RCC 7860 (cell line): ENCODE results near the gene ACAN.

Source experiments
- DNase-seq: peaks from one replicate; pipeline ENCODE4 v3.0.0-alpha.2; 2015; ENCODE audit warnings: low spot score
- FAIRE-seq: peaks from 2 replicates; lab custom pipeline; 2012; peaks lifted over from hg19 to GRCh38; lab: Jason Lieb, UNC

The ACAN gene

DNA sequence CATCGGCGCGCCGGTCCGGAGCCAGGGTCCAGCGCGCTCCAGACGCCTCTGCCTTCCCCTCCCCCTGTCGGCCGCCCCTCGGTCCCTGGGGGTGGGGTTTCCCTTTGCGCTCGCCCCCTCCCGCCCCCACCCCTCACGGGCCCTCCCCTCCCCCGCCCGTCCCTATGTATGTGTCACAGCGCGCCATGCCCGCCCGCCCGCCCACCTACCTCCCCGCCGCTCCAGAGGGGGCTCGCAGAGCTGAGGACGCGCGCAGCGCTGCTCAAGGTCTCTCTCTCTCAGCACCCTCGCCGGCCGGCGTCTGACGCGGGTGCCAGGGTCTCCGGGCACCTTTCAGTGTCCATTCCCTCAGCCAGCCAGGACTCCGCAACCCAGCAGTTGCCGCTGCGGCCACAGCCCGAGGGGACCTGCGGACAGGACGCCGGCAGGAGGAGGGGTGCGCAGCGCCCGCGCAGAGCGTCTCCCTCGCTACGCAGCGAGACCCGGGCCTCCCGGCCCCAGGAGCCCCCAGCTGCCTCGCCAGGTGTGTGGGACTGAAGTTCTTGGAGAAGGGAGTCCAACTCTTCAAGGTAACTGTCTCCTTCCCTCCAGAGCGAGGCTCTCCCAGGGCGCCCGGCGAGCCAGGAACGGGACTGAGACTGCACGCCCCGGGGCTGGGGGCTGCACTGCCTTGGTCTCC is at the start of gene ACAN:
ACAN (plus strand) TSS at position 196 of the 679 bp plus-strand sequence. CDS start 32,771 bp downstream, outside the sequence.
- DNase-seq (no peak), FAIRE-seq (no peak)

DNA sequence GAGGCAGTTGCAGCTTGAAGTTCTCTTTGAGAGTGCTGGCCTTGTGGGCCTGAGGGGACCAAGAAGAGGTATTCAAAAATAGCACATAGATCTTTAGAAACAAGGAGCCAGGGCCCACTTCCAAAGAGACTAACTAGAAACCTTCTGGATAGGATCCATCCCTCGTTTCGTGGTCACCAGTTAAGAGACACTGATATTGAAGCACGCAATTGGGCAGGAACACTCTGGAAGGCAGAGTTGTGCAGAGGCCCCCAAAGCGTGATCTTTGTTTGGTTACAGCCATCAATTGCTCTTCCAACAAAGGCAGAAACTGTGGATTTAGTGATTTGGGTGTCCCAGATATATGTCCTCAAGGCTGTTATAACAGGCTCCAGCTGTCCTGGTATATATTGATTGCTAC is 46.7 kb upstream of the ACAN start:
- FAIRE-seq = no peak
- DNase-seq = no peak

DNA sequence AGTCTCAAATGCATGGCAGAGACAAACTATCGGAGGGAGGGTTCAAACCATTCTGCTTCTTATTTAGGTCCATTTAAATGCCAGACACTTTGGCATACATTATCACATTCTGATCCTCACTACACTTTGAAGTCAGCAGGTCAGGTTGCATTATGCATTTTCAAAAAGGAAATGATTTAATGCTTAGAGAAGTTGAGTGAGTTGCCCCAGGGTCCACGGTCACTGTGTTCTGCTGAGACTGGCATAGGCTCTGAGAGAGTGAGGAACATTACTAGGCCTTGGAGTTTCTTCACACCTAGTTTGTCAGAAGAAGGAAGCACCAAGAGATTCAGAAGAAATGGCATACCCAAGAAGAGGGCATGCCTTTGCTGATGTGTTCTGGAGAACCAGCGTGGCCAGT is 46.3 kb upstream of the ACAN start:
- FAIRE-seq (no peak), DNase-seq (no peak)

DNA sequence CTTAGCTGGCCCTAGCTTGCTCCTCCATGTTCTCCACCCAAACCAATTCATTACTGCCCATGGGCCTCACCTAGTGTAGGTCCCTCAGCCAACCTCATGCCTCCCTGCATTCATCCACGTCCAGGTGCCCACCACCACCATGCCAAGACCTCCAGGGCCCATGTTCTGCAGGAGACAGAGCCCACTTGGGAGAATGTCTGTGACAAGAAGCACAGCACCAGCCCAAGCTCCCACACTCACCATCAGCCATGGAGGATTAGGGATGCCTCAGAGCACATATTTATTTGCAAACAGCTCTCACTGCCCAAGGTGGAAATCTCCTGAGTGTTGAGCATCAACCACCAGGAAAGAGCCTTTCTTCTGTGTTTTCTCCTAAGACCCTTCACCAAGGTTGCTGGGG is 43.4 kb upstream of the ACAN start:
- no peak for FAIRE-seq
- no peak for DNase-seq

DNA sequence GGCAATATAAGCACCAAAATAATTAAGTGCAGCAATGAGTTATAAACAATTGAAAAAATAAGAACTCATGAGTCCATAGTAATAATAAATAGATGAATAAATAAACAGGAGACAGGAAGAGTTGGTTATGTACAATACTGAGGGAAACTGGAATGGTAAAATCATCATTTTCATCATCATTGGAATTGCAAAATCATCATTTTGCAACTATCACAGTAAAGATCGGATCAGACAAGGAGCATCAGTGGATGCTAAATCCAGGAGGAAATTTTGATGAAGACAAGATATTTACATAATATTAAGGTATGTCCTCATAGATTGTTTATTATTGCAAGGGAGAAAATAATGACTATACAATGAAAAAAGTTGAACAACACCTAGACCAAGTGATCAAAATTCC is 38.8 kb upstream of the ACAN start:
- no peak for FAIRE-seq

DNA sequence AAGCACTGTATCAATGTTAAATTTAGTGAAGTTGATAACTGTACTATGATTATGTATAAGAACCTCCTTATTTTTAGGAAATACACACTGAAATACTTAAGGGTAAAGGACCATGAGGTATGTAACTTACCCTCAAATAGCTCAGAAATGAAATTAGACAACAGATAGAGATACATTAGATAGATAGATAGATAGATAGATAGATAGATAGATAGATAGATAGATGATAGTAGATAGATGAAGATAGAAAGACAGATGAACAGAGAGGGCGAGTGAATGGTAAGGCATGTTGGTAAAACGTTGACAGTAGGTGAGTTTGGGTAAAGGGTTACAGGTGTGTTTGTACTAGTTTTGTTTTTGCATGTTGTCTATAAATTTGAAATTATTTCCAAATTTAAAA is 38.0 kb upstream of the ACAN start:
- FAIRE-seq (no peak), DNase-seq (no peak)

More for the DNA sequence above, 38.8 kb upstream of the ACAN start:
- no peak for DNase-seq

DNA sequence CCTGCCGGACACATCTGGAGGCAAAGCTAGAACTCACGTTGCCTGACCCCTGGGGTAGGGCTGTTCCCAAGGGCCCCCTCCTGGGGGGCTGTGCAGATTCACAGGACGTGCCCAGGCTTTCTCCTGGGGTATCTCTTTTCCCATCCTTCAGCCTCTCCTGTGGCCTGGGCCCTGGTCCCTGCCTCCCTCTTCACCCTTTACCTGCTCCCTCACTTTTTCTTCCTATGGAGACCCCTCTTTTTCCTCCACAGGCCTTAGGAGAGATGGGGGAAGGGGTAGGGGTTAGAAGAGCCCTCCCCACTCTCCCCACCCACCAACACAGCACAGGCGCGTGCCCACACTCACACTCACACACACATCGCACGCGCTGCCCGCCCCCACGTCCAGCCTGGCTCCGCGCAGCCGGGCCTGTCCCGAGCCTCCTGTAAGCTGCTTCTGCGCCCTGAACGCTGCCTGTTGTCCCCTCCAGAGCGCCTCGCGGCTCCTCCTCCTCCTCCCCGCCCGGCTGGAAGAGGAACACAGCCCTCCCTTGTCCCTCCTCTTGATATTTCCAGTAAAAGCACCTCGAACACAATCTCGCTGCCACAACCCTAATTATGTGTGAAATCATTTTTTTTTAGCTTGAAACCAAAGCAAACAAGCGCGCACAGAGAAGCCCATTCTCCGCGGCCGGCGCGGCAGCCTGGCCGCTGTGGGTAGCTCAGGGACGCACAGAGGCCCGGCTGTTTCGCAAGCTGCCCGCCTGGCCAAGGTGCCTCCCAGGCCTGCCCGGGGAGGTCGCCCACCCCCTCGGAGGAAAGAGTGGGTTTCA is 33.9 kb upstream of the ACAN start:
- FAIRE-seq (no peak), DNase-seq (no peak)

DNA sequence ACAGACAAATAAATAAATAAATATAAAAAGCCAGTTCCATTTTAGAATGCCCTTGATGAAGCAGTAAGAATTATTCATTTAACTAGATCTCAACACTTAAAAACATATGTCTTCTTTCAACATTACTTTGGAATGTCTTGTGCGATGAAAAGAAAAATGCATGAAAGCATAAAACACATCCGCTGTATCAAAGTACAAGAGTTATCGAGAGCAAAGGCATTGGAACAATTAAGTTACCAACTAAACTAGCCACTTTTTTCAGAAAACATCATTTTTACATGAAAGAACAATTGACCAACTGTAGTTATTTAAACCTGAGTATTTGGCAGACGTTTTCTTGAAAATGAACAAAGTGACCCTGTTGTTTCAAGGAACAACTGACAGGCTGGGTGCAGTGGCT is 27.5 kb upstream of the ACAN start:
- DNase-seq (no peak), FAIRE-seq (no peak)

DNA sequence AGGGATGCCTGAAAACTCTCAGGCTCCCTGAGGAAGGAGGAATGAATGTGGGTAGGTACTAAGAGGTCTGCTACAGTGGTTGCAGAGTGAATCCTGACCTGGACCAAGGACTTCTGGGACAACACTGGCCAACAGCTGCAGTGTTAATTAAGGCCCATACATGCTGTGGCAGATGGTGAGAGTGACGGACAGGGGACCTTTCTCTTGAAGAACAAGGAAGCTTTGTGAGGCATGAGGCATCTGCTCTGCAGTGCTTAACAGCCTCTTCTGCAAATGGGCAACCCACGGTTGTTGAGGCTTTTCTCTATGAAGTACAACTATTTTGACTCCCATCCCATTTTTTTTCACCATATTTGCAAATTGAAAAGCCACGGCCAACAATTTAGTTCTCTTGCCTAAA is 26.6 kb upstream of the ACAN start:
- DNase-seq = no peak
- FAIRE-seq = no peak

DNA sequence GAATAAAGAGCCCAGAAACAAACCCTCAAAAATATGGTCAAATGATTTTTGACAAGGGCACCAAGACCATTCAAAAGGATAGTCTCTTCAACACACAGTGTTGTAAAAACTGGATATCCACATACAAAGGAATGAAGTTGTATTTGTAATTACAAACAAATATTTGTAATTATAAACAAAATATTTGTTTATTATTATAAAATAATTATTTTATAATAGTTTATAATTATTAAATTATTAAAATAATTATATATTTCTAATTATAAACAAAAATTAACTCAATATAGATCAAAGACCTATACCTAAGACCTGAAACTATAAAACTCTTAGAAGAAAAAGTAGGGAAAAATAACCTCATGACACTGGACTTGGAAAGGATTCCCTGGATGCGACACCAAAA is 23.3 kb upstream of the ACAN start:
- peak; percentile 58 for FAIRE-seq
- DNase-seq = no peak

DNA sequence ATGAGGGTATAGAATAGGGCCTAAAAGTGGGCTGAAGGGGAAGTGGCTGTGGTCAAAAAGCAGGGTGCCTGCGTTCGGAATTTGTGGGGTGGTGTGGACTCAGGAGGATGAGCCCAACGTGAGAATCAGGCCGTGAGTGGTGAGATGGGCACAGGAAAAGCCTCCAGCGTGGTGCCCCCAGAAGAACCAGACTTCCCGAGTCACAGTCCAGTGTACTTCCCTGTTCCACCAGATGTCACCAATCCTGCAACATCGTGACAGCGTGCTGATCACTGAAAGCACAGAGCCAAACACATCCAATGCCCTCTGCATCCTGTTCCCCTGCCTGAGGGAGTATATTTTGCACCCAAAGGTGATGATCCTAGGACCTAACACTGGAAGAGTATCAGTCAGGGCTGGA is 20.8 kb upstream of the ACAN start:
- DNase-seq (no peak), FAIRE-seq (no peak)

DNA sequence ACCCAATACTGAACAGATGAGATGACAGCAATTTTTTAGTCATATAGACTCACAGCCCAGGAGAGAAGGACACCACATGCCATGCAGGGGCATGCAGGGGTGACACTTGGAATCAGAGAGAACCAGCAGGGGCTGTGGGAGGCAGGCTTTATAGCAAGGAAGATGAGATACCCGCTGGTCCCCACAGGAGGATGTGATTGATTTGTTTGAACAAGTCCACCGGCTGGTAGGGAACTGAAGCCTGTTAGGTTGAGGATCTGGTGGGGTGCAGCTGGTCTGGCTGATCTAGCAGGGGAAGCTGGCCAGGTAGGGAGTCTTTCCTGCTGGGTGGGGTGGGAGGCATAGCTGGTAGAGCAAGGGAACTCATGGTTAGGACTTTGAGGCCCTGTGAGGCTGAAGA is 18.0 kb upstream of the ACAN start:
- FAIRE-seq (no peak), DNase-seq (no peak)

DNA sequence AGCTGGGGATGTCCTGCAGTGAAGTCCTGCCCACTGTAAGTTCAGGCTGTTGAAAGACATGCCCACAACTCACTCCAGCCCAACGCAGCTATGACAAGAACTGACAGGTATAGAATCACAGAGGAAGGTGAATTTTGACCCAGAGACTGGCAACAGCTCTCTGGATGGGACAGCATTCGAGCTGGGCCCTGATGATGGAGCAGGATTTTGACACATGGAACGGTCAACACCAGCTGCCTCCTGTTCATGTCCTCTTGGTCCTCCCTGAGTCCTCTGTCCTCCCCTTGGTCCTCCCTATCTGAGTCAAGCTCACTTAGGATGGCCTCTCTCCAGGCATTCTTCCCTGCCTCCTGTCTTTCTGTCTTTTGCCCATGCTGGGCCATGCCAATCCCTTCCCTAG is 15.2 kb upstream of the ACAN start:
- FAIRE-seq = no peak
- no peak for DNase-seq

DNA sequence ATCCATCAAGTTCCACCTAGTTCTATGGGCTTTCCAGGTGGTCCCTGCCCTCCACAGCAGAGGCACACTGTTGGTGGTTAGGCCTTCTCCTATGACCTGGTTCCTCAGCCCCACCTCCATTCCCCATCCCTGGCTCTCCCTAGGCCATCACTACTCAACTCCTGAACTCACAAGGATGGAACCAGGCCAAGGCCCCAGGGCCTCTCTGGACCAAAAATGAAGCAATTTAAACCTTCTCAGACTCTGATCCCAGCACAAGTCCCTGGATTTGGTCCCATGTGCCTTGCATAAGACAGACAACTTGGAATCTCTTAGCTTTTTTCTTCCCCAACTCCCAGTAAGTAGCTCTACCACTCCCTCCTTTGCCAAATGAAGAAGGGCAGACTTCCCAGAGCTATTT is 14.4 kb upstream of the ACAN start:
- FAIRE-seq (no peak), DNase-seq (no peak)

DNA sequence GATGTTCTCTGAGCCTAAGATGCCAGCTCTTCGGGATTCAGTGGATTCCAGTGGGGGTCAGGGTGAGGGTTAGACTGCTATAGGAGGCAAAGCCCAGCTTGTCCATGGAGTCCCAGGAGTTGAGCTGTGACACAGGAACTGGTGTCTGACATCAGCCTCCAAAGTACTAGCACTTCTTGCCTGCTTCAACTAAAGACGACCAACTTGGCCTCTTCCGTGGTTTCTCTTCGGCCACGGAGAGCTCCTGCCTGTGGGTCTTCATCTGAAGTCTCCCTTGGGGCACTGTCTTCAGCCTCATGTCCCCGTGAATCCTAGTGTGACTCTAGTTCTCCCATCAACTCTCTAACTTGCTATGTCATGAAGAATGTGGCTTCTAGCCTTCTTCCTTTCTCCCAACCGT is 12.8 kb upstream of the ACAN start:
- no peak for FAIRE-seq

DNA sequence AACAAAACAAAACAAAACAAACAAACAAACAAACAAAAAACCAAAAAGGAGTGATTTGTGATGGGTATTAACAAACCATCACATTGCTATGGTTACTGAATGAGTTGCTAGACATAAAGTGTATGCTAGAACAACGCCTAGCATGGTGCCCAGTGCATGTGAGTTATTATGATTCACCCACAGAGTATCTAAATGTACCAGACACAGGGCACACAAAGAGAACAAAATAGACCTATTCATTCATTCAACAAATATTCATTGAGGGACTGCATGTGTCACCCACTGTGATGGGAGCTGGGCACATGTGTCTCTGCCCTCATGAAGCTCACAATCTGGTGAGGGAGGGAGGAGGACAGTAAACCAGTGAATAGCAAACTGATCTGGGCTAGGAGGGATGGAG is 11.6 kb upstream of the ACAN start:
- DNase-seq = no peak
- FAIRE-seq = no peak

More for the DNA sequence above, 12.8 kb upstream of the ACAN start:
- no peak for DNase-seq

DNA sequence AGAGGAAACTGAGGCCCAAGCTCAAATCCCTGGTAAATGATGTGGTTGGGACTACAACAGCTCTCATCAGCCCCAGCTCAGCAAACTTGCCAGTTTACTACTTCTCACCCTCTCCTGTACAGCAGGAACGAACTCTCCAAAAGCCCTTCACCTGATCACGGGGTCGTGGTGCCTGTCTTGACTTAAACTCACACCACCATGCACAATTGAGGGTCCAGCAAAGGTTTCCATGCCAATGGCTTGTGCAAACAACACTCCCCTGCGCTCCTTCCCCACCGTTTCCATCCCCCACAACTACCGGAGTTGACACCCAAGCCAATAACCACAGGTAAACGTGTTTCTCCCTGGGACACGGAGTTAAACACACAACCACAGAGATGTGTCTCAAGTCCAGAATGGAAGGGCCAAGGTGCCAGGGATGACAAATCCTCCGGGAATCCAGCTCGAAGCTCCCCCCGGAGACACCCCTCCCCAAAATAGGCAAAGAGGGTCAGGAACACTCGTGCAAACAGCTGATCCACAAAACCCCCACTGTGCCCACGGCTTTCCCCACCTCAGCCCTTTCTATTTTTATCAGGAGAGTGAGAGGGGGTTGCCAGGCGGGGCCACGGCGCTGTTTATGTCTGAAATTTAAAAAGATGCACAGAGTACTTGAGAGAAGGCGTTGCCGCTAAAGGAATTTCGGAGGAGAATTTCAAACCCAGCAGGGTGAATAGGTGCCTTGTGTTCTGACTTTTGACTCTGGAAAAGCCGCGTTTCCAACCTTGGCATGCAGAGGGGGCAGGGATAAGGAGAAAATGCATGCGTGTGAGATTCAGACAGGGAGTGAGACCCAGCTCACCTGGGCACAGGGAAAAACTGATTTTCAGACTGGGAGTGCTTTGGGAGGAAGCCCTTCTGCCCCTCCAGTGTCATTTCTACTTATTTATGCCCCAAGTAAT is 10.6 kb upstream of the ACAN start:
- FAIRE-seq (no peak), DNase-seq (no peak)

DNA sequence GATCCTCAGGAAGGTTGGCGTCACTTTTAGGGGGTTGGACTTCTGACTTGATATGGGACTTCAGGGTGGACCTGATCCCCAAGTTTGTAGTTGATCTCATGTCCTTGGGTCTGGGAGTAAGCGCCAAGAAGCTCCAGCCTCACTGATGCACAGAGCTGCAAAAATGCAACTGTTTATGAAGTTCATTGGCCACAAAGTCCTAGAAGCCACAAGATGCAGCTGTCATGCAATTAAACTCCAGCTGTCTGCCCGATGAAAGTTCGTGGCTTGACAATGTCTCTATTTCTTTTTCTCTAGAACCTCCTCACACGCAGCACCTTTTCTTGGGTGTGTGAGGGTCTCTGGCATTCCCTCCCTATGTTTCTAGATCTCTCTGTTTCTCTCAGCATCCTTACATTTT is 9.2 kb upstream of the ACAN start:
- FAIRE-seq = no peak
- no peak for DNase-seq

DNA sequence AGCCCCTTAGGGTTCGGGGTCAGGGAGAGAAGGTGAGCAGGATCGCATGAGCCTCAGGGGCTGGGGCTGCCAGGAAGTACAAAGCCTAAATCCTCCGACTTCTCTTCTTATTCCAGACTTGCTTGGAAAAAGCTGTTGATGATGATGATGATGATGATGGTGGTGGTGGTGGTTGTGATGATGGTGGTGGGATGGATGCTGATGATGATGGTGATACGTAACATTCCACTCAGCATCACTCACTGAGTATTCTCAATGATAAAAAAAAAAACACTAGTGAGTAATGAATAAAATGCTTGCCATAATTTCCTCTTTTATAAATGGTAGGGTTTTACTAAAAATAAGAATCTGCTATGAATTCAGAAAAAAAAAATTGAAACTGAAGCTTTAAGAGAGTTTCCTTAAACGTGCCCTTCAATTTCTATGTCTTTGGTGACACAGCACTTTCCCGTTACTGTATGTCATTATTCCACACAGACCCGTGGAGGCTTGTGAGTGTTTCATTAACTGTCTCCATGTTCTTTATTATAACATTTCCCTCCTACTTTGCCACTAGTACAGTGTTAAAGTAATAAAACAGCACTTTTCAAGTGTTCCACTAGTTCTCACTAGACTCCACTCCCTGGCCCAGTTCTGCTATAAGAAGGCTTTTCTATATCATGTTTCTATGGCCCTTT is 5.4 kb upstream of the ACAN start:
- FAIRE-seq = no peak
- DNase-seq = no peak

DNA sequence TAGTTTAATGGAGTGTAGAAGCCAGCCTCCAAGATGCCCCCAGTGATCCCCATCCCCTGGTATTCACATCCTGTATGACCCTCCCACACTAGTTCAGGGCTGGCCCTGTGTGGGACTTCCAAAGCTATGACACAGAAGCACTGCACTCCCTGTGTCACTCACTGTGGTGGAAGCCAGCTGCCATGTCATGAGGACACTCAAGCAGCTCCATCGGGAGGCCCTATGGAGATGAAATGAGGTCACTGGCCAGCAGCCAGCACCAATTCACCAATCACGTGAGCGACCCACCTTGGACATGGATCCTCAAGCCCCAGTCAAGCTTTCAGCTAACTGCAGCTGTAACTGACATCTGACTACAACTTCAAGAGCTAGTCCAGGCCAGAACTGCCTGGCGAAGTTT is 3.9 kb upstream of the ACAN start:
- no peak for FAIRE-seq
- no peak for DNase-seq

DNA sequence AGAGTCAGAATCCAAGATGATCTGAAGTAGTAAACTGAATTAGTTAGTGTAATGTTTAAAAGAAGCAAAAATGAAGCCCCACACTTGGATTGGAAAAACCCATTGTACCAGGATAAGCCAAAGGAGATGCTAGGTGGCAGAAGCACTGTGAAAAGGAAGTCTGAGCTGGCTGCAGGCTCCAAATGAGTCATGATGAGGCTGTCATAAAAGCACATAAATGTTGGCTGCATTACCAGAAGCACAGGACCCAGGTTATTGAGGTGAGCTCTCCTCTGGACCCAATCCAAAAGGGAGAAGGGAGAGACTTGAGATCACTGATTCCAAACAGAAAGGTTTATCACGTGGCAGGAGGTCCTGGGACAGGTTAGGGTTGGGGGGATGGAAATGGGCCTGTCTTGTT is 3.2 kb upstream of the ACAN start:
- DNase-seq = peak; percentile 30
- FAIRE-seq = no peak
